Natural killer cell (primary cell): Measurements from ENCODE around the gene GNB3. TPM values are rescaled to one million over a fixed set of nuclear protein-coding genes. Genes with fewer than 3 reads are reported as not detected.

Source experiments
- ATAC-seq, 3 donors: fragments of 150-1000 bp in 2 of 3; fragments of 200-7000 bp in 1 of 3; cut with Tn5 transposase; 1 replicate in 1 of 3; 2 replicates in 2 of 3; pipeline ENCODE4 v1.10.0; 2021; ENCODE audit warnings: mild to moderate bottlenecking in 2 of 3, moderate library complexity in 2 of 3
- DNase-seq, 2 donors: peaks; one replicate each; pipeline versions ENCODE4 v3.0.0 to v3.0.0-alpha.2; 2013 to 2021; ENCODE audit warnings: mixed read lengths in 1 of 2
- H3K27ac ChIP-seq: one replicate; pipeline ENCODE4 v1.5.1; 2013; ENCODE audit warnings: mild to moderate bottlenecking, low read length
- H3K27me3 ChIP-seq: one replicate; pipeline ENCODE4 v1.6.1; 2013; ENCODE audit warnings: low read length; ENCODE audit not compliant: control insufficient read depth, insufficient read depth
- H3K36me3 ChIP-seq: one replicate; pipeline ENCODE4 v1.6.1; 2013; ENCODE audit warnings: low read length; ENCODE audit not compliant: control insufficient read depth, insufficient read depth
- H3K4me1 ChIP-seq: one replicate; pipeline ENCODE4 v1.6.1; 2013; ENCODE audit warnings: low read length; ENCODE audit not compliant: control insufficient read depth, insufficient read depth
- H3K4me3 ChIP-seq: one replicate; pipeline ENCODE4 v1.5.1; 2013; ENCODE audit warnings: low read length
- H3K9me3 ChIP-seq: one replicate; pipeline ENCODE4 v1.6.1; 2013; ENCODE audit warnings: low read length; ENCODE audit not compliant: control insufficient read depth, insufficient read depth
- H3K27ac Mint-ChIP-seq, 2 donors: one replicate each; pipeline ENCODE4 v1.8.0; 2022; ENCODE audit warnings: mild to moderate bottlenecking in 2 of 2, mixed read lengths in 2 of 2, moderate library complexity in 1 of 2
- H3K27me3 Mint-ChIP-seq, 2 donors: one replicate each; pipeline ENCODE4 v1.8.0; 2022; ENCODE audit warnings: low read depth in 2 of 2, mixed read lengths in 2 of 2
- H3K36me3 Mint-ChIP-seq: one replicate; pipeline ENCODE4 v1.8.0; 2022; ENCODE audit warnings: mixed read lengths
- H3K4me1 Mint-ChIP-seq, 2 donors: one replicate each; pipeline ENCODE4 v1.8.0; 2022; ENCODE audit warnings: mixed read lengths in 2 of 2
- H3K4me3 Mint-ChIP-seq: one replicate; pipeline ENCODE4 v1.8.0; 2022; ENCODE audit warnings: mild to moderate bottlenecking, moderate library complexity, mixed read lengths
- H3K9me3 Mint-ChIP-seq, 2 donors: one replicate each; pipeline ENCODE4 v1.8.0; 2022; ENCODE audit warnings: mixed read lengths in 2 of 2
- CTCF ChIP-seq: fragments of 200-600 bp; IDR thresholded peaks from one replicate; pipeline ENCODE4 v1.8.0; 2022; ENCODE audit warnings: antibody characterized with exemption
- WGBS: methylation state at CpG from one replicate; pipeline ENCODE4 v1.1.7; 2013; ENCODE audit warnings: missing lambda C conversion rate; ENCODE audit not compliant: insufficient coverage; 5-methylcytosine and 5-hydroxymethylcytosine counted together
- intact Hi-C: fragments of 100-400 bp; cut with micrococcal nuclease; formaldehyde crosslinking; loops from one replicate; pipeline ENCODE4 v1.14.2; 2022
- total RNA-seq, 4 donors: library from RNA; stranded (reverse); fragments of 120-200 nt in 1 of 4; gene quantifications; one replicate each; pipeline versions ENCODE4 v1.2.3 to v1.2.4, GENCODE V29; 2013 to 2022

The GNB3 gene
- not detected for total RNA-seq
- not detected for total RNA-seq (2013)

GRCh38 chr12:6840761-6841515 lies at the start of gene GNB3:
GNB3 (plus strand) TSS chr12:6840925; CDS start chr12:6841288, 363 bp downstream.
- intact Hi-C loops, result no loop called here
- H3K36me3 ChIP-seq, result no peaks in the 10 kb centered on the region
- H3K9me3 ChIP-seq, result no peaks in the 10 kb centered on the region
- no peak within 1 kb of the TSS for H3K27ac ChIP-seq
- Mint-ChIP-seq H3K4me1 (no peaks in the 10 kb centered on the region), H3K27ac (no peak within 1 kb of the TSS), H3K36me3 (no peaks in the 10 kb centered on the region), H3K9me3 (no peaks in the 10 kb centered on the region), H3K27me3 (no peaks in the 10 kb centered on the region), H3K4me3 (no peak within 1 kb of the TSS)
- peaks cover 1% of the 10 kb centered on the region for H3K4me1 ChIP-seq
- ATAC-seq (no peak), DNase-seq (no peak)
- no peak within 1 kb of the TSS for H3K4me3 ChIP-seq
- no peaks in the 10 kb centered on the region for H3K27me3 ChIP-seq
- 86% methylated on average over 24 of the region's 24 CpGs for WGBS
- TF ChIP-seq CTCF, result no peak

- H3K27me3 ChIP-seq, result peaks cover 3% of the 10 kb centered on the region
- Mint-ChIP-seq H3K4me1 (peaks cover 0 to 21% of the 10 kb centered on the region in 2 donors), H3K36me3 (no peaks in the 10 kb centered on the region), H3K27ac (no peak overlapping the region), H3K4me3 (peak overlapping the region; percentile 28), H3K27me3 (peaks cover 40 to 59% of the 10 kb centered on the region in 2 donors), H3K9me3 (no peaks in the 10 kb centered on the region)
- H3K4me1 ChIP-seq, result peaks cover 20% of the 10 kb centered on the region
- no peaks in the 10 kb centered on the region for H3K9me3 ChIP-seq
- no peak overlapping the region for H3K4me3 ChIP-seq
- ATAC-seq (peak in 1 of 3 donors; percentile 30), DNase-seq (peak in 1 of 2 donors; percentile 41)
- 11% methylated on average over 10 of the region's 13 CpGs for WGBS
- H3K36me3 ChIP-seq, result no peaks in the 10 kb centered on the region
- intact Hi-C loops, result no loop called here
- H3K27ac ChIP-seq, result no peak overlapping the region
- TF ChIP-seq CTCF, result no peak
Measured at GRCh38 chr12:6791931-6792520, 48.7 kb upstream of the GNB3 start.

- Histone ChIP-seq H3K4me3 (no peak overlapping the region), H3K36me3 (no peaks in the 10 kb centered on the region), H3K27me3 (peaks cover 3% of the 10 kb centered on the region), H3K9me3 (no peaks in the 10 kb centered on the region), H3K27ac (no peak overlapping the region), H3K4me1 (peaks cover 20% of the 10 kb centered on the region)
- ATAC-seq (peak in 2 of 3 donors; percentile 59 to 68), DNase-seq (peak in 1 of 2 donors; percentile 73)
- no peaks in the 10 kb centered on the region for H3K9me3 Mint-ChIP-seq
- WGBS, result 18% methylated on average over 12 of the region's 12 CpGs
- H3K27ac Mint-ChIP-seq, result no peak overlapping the region
- H3K4me1 Mint-ChIP-seq, result peaks cover 0 to 21% of the 10 kb centered on the region in 2 donors
- intact Hi-C loops, result no loop called here
- H3K27me3 Mint-ChIP-seq, result peaks cover 40 to 61% of the 10 kb centered on the region in 2 donors
- no peaks in the 10 kb centered on the region for H3K36me3 Mint-ChIP-seq
- H3K4me3 Mint-ChIP-seq, result peak overlapping the region; percentile 22
- no peak for TF ChIP-seq CTCF
Measured at GRCh38 chr12:6792522-6793201, 48.1 kb upstream of the GNB3 start.
